CD14-positive monocyte (primary cell): Measurements from ENCODE around the gene NUP50. TPM values are rescaled to one million over a fixed set of nuclear protein-coding genes. Genes with fewer than 3 reads are reported as not detected.
A peak's percentile ranks its signal among the peaks of the same experiment; 100 is the strongest.

Experiments
- DNase-seq, 3 donors: peaks; one replicate each; pipeline ENCODE4 v3.0.0-alpha.2; 2011 to 2022
- H2AFZ ChIP-seq: 2 replicates; pipeline ENCODE4 v1.6.0; 2012; ENCODE audit warnings: mild to moderate bottlenecking, low read depth, low read length, inconsistent platforms; ENCODE audit not compliant: insufficient read depth, poor library complexity, severe bottlenecking
- H3K27ac ChIP-seq, 2 donors: 1 replicate in 1 of 2; 2 replicates in 1 of 2; pipeline ENCODE4 v1.5.1; 2012 to 2013; ENCODE audit warnings: low read length in 2 of 2, control low read depth in 1 of 2, inconsistent platforms in 1 of 2, low read depth in 1 of 2, mild to moderate bottlenecking in 1 of 2
- H3K27me3 ChIP-seq, 2 donors: one replicate each; pipeline versions ENCODE4 v1.6.0 to v1.6.1; 2011 to 2013; ENCODE audit warnings: low read length in 2 of 2; ENCODE audit not compliant: control insufficient read depth in 2 of 2, insufficient read depth in 2 of 2
- H3K36me3 ChIP-seq, 2 donors: replicated peaks in 1 of 2; 1 replicate in 1 of 2; 2 replicates in 1 of 2; pipeline versions ENCODE4 v1.5.1 to v1.6.1; 2012 to 2013; ENCODE audit warnings: low read length in 2 of 2, control low read depth in 1 of 2, inconsistent platforms in 1 of 2, mild to moderate bottlenecking in 1 of 2; ENCODE audit not compliant: insufficient read depth in 2 of 2, control insufficient read depth in 1 of 2
- H3K4me1 ChIP-seq, 2 donors: 1 replicate in 1 of 2; 2 replicates in 1 of 2; pipeline versions ENCODE4 v1.5.1 to v1.6.1; 2012 to 2013; ENCODE audit warnings: low read length in 2 of 2, control low read depth in 1 of 2, inconsistent platforms in 1 of 2, mild to moderate bottlenecking in 1 of 2, moderate library complexity in 1 of 2; ENCODE audit not compliant: insufficient read depth in 2 of 2, control insufficient read depth in 1 of 2
- H3K4me2 ChIP-seq: replicated peaks from 2 replicates; pipeline ENCODE3; 2012; ENCODE audit warnings: low read length, moderate library complexity, mild to moderate bottlenecking; ENCODE audit not compliant: poor library complexity, severe bottlenecking; ENCODE audit errors: extremely low read depth
- H3K4me3 ChIP-seq, 3 experiments: fragments of 200-600 bp in 1 of 3; sonication (generic) in 1 of 3; replicated peaks in 1 of 3; 1 replicate in 2 of 3; 2 replicates in 1 of 3; pipeline ENCODE4 v1.5.1; 2011 to 2013; ENCODE audit warnings: low read length in 3 of 3, mild to moderate bottlenecking in 3 of 3, control low read depth in 2 of 3, low read depth in 2 of 3, inconsistent platforms in 1 of 3, moderate library complexity in 1 of 3
- H3K79me2 ChIP-seq: 2 replicates; pipeline ENCODE4 v1.6.0; 2012; ENCODE audit warnings: mild to moderate bottlenecking, control low read depth, inconsistent platforms, low read length, moderate library complexity; ENCODE audit not compliant: insufficient read depth
- H3K9ac ChIP-seq: 2 replicates; pipeline ENCODE4 v1.6.0; 2017; ENCODE audit warnings: low read length, mild to moderate bottlenecking; ENCODE audit not compliant: insufficient read depth, poor library complexity, severe bottlenecking
- H3K9me3 ChIP-seq, 2 donors: replicated peaks in 1 of 2; 1 replicate in 1 of 2; 2 replicates in 1 of 2; pipeline versions ENCODE4 v1.5.1 to v1.6.1; 2012 to 2013; ENCODE audit warnings: low read length in 2 of 2, control low read depth in 1 of 2; ENCODE audit not compliant: control insufficient read depth in 1 of 2, insufficient read depth in 1 of 2
- H4K20me1 ChIP-seq: 2 replicates; pipeline ENCODE4 v1.6.0; 2012; ENCODE audit warnings: mild to moderate bottlenecking, low read length, control low read depth, moderate library complexity; ENCODE audit not compliant: insufficient read depth
- H3K27ac Mint-ChIP-seq, 7 donors: one replicate each; pipeline ENCODE4 v1.8.0; 2020; ENCODE audit warnings: mild to moderate bottlenecking in 7 of 7, mixed read lengths in 7 of 7, moderate library complexity in 6 of 7, inconsistent platforms in 2 of 7
- H3K27me3 Mint-ChIP-seq, 3 donors: one replicate each; pipeline ENCODE4 v1.8.0; 2021 to 2022; ENCODE audit warnings: low read depth in 3 of 3, mild to moderate bottlenecking in 3 of 3, mixed read lengths in 3 of 3, moderate library complexity in 3 of 3, inconsistent platforms in 1 of 3
- H3K36me3 Mint-ChIP-seq, 2 donors: one replicate each; pipeline ENCODE4 v1.8.0; 2020; ENCODE audit warnings: mixed read lengths in 2 of 2, inconsistent platforms in 1 of 2, mild to moderate bottlenecking in 1 of 2
- H3K4me1 Mint-ChIP-seq: one replicate; pipeline ENCODE4 v1.8.0; 2020; ENCODE audit warnings: mild to moderate bottlenecking, mixed read lengths
- H3K4me3 Mint-ChIP-seq, 2 donors: one replicate each; pipeline ENCODE4 v1.8.0; 2020; ENCODE audit warnings: mild to moderate bottlenecking in 2 of 2, mixed read lengths in 2 of 2, moderate library complexity in 1 of 2
- H3K9me3 Mint-ChIP-seq, 7 donors: one replicate each; pipeline ENCODE4 v1.8.0; 2020 to 2022; ENCODE audit warnings: mixed read lengths in 7 of 7, mild to moderate bottlenecking in 6 of 7, moderate library complexity in 6 of 7, inconsistent platforms in 2 of 7
- CTCF ChIP-seq: fragments of 200-600 bp; IDR thresholded peaks from one replicate; pipeline ENCODE4 v1.8.0; 2022; ENCODE audit warnings: antibody characterized with exemption, mild to moderate bottlenecking
- WGBS: methylation state at CpG from one replicate; pipeline ENCODE4 v1.1.5; 2013; ENCODE audit warnings: missing lambda C conversion rate; ENCODE audit not compliant: insufficient coverage; 5-methylcytosine and 5-hydroxymethylcytosine counted together
- intact Hi-C, 2 donors: fragments of 100-400 bp; cut with micrococcal nuclease; formaldehyde crosslinking; loops; one replicate each; pipeline versions ENCODE4 v1.15.0 to v1.15.1; 2023
- polyA plus RNA-seq, 3 donors: library from polyadenylated mRNA; depleted of rRNA in 1 of 3; unstranded in 2 of 3; stranded (reverse) in 1 of 3; fragments of 300-500 nt in 2 of 3; fragments of >200 nt in 1 of 3; fragmentation: Illumina TruSeq in 2 of 3; gene quantifications; 1 replicate in 2 of 3; 2 replicates in 1 of 3; pipeline ENCODE4 v1.2.3, GENCODE V29; 2012 to 2021

The NUP50 gene
- polyA plus RNA-seq, 3 donors, result 23.4 to 28.4 (median 26.9) TPM

- H3K79me2 ChIP-seq, result peaks cover 100% of the 10 kb centered on the region
- WGBS, result 3% methylated on average over 23 of the region's 23 CpGs
Observed at GRCh38 chr22:45235101-45235777, 71.5 kb downstream of the NUP50 start.

GRCh38 chr22:45235851-45236342 lies 72.2 kb downstream of the NUP50 start:
- no peaks in the 10 kb centered on the region for H3K9me3 Mint-ChIP-seq
- peaks cover 86 to 91% of the 10 kb centered on the region in 2 donors for H3K4me1 ChIP-seq
- peak overlapping the region; percentile 63 for H3K9ac ChIP-seq
- intact Hi-C loops, result no loop called here
- H3K27ac ChIP-seq, result peak overlapping the region; percentile 76 to 98
- H2AFZ ChIP-seq, result no peak overlapping the region
- H3K27ac Mint-ChIP-seq, result peak overlapping the region; percentile 83 to 93 (median 90)
- H3K27me3 ChIP-seq, result no peaks in the 10 kb centered on the region
- TF ChIP-seq CTCF, result no peak
- peak overlapping the region; percentile 84 for H3K4me2 ChIP-seq
- DNase-seq, result no peak
- peak overlapping the region; percentile 63 to 83 for H3K4me3 Mint-ChIP-seq
- WGBS, result 68% methylated on average over 15 of the region's 20 CpGs
- H3K79me2 ChIP-seq, result peaks cover 96% of the 10 kb centered on the region
- no peaks in the 10 kb centered on the region for H3K9me3 ChIP-seq
- peak overlapping the region in 1 of 3 experiments; percentile 72 for H3K4me3 ChIP-seq
- H4K20me1 ChIP-seq, result peaks cover 82% of the 10 kb centered on the region
- H3K4me1 Mint-ChIP-seq, result peaks cover 90% of the 10 kb centered on the region
- H3K36me3 ChIP-seq, result peaks cover 33 to 47% of the 10 kb centered on the region in 2 donors
- peaks cover 0 to 6% (median 3%) of the 10 kb centered on the region in 3 donors for H3K27me3 Mint-ChIP-seq
- H3K36me3 Mint-ChIP-seq, result peaks cover 47 to 74% of the 10 kb centered on the region in 2 donors

More at GRCh38 chr22:45235101-45235777, 71.5 kb downstream of the NUP50 start:
- H4K20me1 ChIP-seq, result peaks cover 82% of the 10 kb centered on the region
- peak overlapping the region; percentile 63 for H3K9ac ChIP-seq
- H3K27ac ChIP-seq, result peak overlapping the region; percentile 76 to 98
- H2AFZ ChIP-seq, result no peak overlapping the region
- Mint-ChIP-seq H3K4me3 (peak overlapping the region; percentile 63 to 83), H3K4me1 (peaks cover 97% of the 10 kb centered on the region), H3K27me3 (peaks cover 0 to 6% (median 3%) of the 10 kb centered on the region in 3 donors), H3K36me3 (peaks cover 47 to 74% of the 10 kb centered on the region in 2 donors), H3K9me3 (no peaks in the 10 kb centered on the region), H3K27ac (peak overlapping the region; percentile 83 to 93 (median 90))
- peak overlapping the region; percentile 8 to 72 (median 21) for H3K4me3 ChIP-seq
- H3K27me3 ChIP-seq, result no peaks in the 10 kb centered on the region
- H3K4me1 ChIP-seq, result peaks cover 92 to 98% of the 10 kb centered on the region in 2 donors
- no peak for TF ChIP-seq CTCF
- H3K36me3 ChIP-seq, result peaks cover 33 to 47% of the 10 kb centered on the region in 2 donors
- H3K4me2 ChIP-seq, result peak overlapping the region; percentile 84
- intact Hi-C loops, result no loop called here
- H3K9me3 ChIP-seq, result no peaks in the 10 kb centered on the region
- DNase-seq, result peak; percentile 70 to 85 (median 79)
